K562 (cell line): ENCODE data around the gene NR5A2. TPM values are rescaled to one million over a fixed set of nuclear protein-coding genes. Genes with fewer than 3 reads are reported as not detected.

Experiments
- ATF3 ChIP-seq, 2 experiments: fragments of 450-650 bp in 1 of 2; sonication (generic) in 1 of 2; formaldehyde crosslinking in 1 of 2; IDR thresholded peaks in 1 of 2; conservative IDR thresholded peaks in 1 of 2; 2 replicates each; pipeline versions ENCODE4 v1.6.1 to v1.8.1; 2016 to 2023; ENCODE audit warnings: mild to moderate bottlenecking in 2 of 2, moderate library complexity in 2 of 2, inconsistent platforms in 1 of 2, missing genetic modification reagents in 1 of 2
- BACH1 ChIP-seq: fragments of 200-800 bp; sonication (Bioruptor generic); IDR thresholded peaks from 2 replicates; pipeline ENCODE4 v1.6.1; 2016; ENCODE audit warnings: missing genetic modification characterization, missing compliant biosample characterization
- BRD4 ChIP-seq: fragments of 200-600 bp; sonication (generic); IDR thresholded peaks from 2 replicates; pipeline ENCODE4 v1.6.1; 2017; ENCODE audit warnings: inconsistent platforms
- CTCF ChIP-seq, 3 experiments: IDR thresholded peaks in 2 of 3; conservative IDR thresholded peaks in 1 of 3; 2 replicates each; pipeline ENCODE4 v1.5.1; 2011 to 2012; ENCODE audit warnings: low read length in 3 of 3, mild to moderate bottlenecking in 3 of 3, control low read depth in 2 of 3, improper control_type of control experiment in 1 of 3, inconsistent platforms in 1 of 3, low read depth in 1 of 3, mixed read lengths in 1 of 3, moderate library complexity in 1 of 3; ENCODE audit not compliant: insufficient read depth in 2 of 3
- FOXA3 ChIP-seq, 2 experiments: fragments of 450-650 bp in 1 of 2; sonication (generic) in 1 of 2; formaldehyde crosslinking; IDR thresholded peaks in 1 of 2; conservative IDR thresholded peaks in 1 of 2; 2 replicates each; pipeline versions ENCODE4 v1.4.0 to v1.8.0; 2020 to 2022; ENCODE audit warnings: mild to moderate bottlenecking in 2 of 2, missing genetic modification reagents in 1 of 2
- FUS ChIP-seq: fragments of 200-400 bp; formaldehyde crosslinking; optimal IDR thresholded peaks from 2 replicates; pipeline ENCODE3; 2017; ENCODE audit warnings: low read depth, low read length
- GABPB1 ChIP-seq: sonication (generic); formaldehyde crosslinking; IDR thresholded peaks from 2 replicates; pipeline ENCODE4 v1.8.0; 2022; ENCODE audit warnings: mild to moderate bottlenecking, missing genetic modification reagents
- GTF2A2 ChIP-seq: IDR thresholded peaks from 2 replicates; pipeline ENCODE4 v1.6.1; 2016; ENCODE audit warnings: mild to moderate bottlenecking, missing genetic modification characterization, missing compliant biosample characterization
- HDAC2 ChIP-seq: fragments of 450-650 bp; IDR thresholded peaks from 2 replicates; pipeline ENCODE4 v1.6.1; 2016; ENCODE audit warnings: mild to moderate bottlenecking
- HDAC6 ChIP-seq: IDR thresholded peaks from 2 replicates; pipeline ENCODE4 v1.6.1; 2012; ENCODE audit warnings: low read depth, mild to moderate bottlenecking, control low read depth, inconsistent platforms, low read length, moderate library complexity
- NCOA6 ChIP-seq: fragments of 450-650 bp; IDR thresholded peaks from 2 replicates; pipeline ENCODE4 v1.6.1; 2017; ENCODE audit warnings: mild to moderate bottlenecking
- SAFB2 ChIP-seq: fragments of 200-400 bp; formaldehyde crosslinking; IDR thresholded peaks from 2 replicates; pipeline ENCODE4 v1.6.1; 2018; ENCODE audit warnings: borderline replicate concordance, low read length, low read depth, moderate library complexity; ENCODE audit not compliant: severe bottlenecking
- SLC30A9 ChIP-seq: fragments of 250-450 bp; sonication (Bioruptor Pico); IDR thresholded peaks from 2 replicates; pipeline ENCODE4 v1.8.0; 2022; ENCODE audit warnings: mild to moderate bottlenecking, moderate library complexity
- SMAD4 ChIP-seq: fragments of 250-450 bp; sonication (Bioruptor Pico); conservative IDR thresholded peaks from 2 replicates; pipeline ENCODE4 v1.8.0; 2021; ENCODE audit warnings: inconsistent platforms, mild to moderate bottlenecking, moderate library complexity
- SP2 ChIP-seq: IDR thresholded peaks from 2 replicates; pipeline ENCODE4 v1.6.1; 2011; ENCODE audit warnings: mild to moderate bottlenecking, low read depth, low read length, moderate library complexity; ENCODE audit not compliant: poor library complexity, severe bottlenecking; ENCODE audit errors: extremely low read depth
- TAF9B ChIP-seq: fragments of 450-650 bp; IDR thresholded peaks from 2 replicates; pipeline ENCODE4 v1.6.1; 2018; ENCODE audit warnings: mild to moderate bottlenecking; ENCODE audit not compliant: partially characterized antibody
- ZBTB33 ChIP-seq: sonication (generic); formaldehyde crosslinking; IDR thresholded peaks from 2 replicates; pipeline ENCODE4 v1.8.1; 2023; ENCODE audit warnings: mild to moderate bottlenecking, missing genetic modification reagents
- ZC3H4 ChIP-seq: sonication (generic); formaldehyde crosslinking; IDR thresholded peaks from 2 replicates; pipeline ENCODE4 v1.9.0; 2021; ENCODE audit warnings: missing genetic modification reagents, borderline replicate concordance
- ZEB2 ChIP-seq: fragments of 450-650 bp; IDR thresholded peaks from 2 replicates; pipeline ENCODE4 v1.6.1; 2016
- ZNF121 ChIP-seq: sonication (generic); formaldehyde crosslinking; conservative IDR thresholded peaks from 2 replicates; pipeline ENCODE4 v1.8.0; 2022; ENCODE audit warnings: missing genetic modification reagents
- ZNF324 ChIP-seq: fragments of 250-450 bp; sonication (Bioruptor Pico); IDR thresholded peaks from 2 replicates; pipeline ENCODE4 v1.4.0; 2020; ENCODE audit warnings: mild to moderate bottlenecking
- ZNF717 ChIP-seq: fragments of 250-450 bp; sonication (Bioruptor Pico); IDR thresholded peaks from 2 replicates; pipeline ENCODE4 v1.5.0; 2021
- ZNF764 ChIP-seq: fragments of 250-450 bp; sonication (Bioruptor Pico); IDR thresholded peaks from 2 replicates; pipeline ENCODE4 v1.4.0; 2020; ENCODE audit warnings: low read depth, mild to moderate bottlenecking, moderate library complexity
- ZSCAN32 ChIP-seq: fragments of 450-650 bp; formaldehyde crosslinking; IDR thresholded peaks from 2 replicates; pipeline ENCODE4 v1.4.0; 2020; ENCODE audit warnings: mild to moderate bottlenecking, moderate library complexity
- polyA plus RNA-seq, 8 experiments: library from polyadenylated mRNA; depleted of rRNA in 4 of 8; stranded (reverse) in 5 of 8; unstranded in 3 of 8; fragments of >200 nt; fragmentation: Nextera tagmentation in 2 of 8; fragmentation: Illumina TruSeq in 1 of 8; extraction: Ambion mirVana in 2 of 8; extraction: Trizol in 1 of 8; gene quantifications; 2 replicates each; pipeline versions ENCODE4 v1.2.1 to v1.2.3, GENCODE V29; 2011 to 2014; ENCODE audit warnings: inconsistent platforms in 1 of 8, missing spikeins in 1 of 8
- total RNA-seq, 7 experiments: library from RNA; depleted of rRNA in 6 of 7; stranded (reverse); fragments of >200 nt in 6 of 7; fragmentation: Illumina TruSeq in 2 of 7; extraction: Trizol in 2 of 7; gene quantifications; 2 replicates each; pipeline versions ENCODE4 v1.2.1 to v1.2.3, GENCODE V29; 2011 to 2021; ENCODE audit warnings: low replicate concordance in 1 of 7

Gene NR5A2
- total and polyA plus RNA-seq, 9 of the 15 experiments (the other 6 are each of a cell fraction or from before 2014, with no cell fraction given): 0.13 to 0.40 (median 0.29) TPM

- TF ChIP-seq HDAC6: no peak
- TF ChIP-seq ZNF324 (CRISPR knock-in tag): no peak
- TF ChIP-seq CTCF (IDR thresholded peaks at IDR 0.05 in 2 of 3, conservative IDR thresholded peaks at IDR 0.05 in 1 of 3; ENCODE audit: insufficient read depth in 2 of 3, low read depth in 1 of 3, low read length in 3 of 3): no peak
- TF ChIP-seq ZSCAN32 (CRISPR knock-in tag): no peak
- no peak for TF ChIP-seq FOXA3 (CRISPR knock-in tag; conservative IDR thresholded peaks at IDR 0.05 in 1 of 2, IDR thresholded peaks at IDR 0.05 in 1 of 2)
- no peak for TF ChIP-seq ZNF764
- TF ChIP-seq BACH1 (tag): peak; percentile 79
- peak; percentile 80 for TF ChIP-seq HDAC2
- no peak for TF ChIP-seq SLC30A9 (CRISPR knock-in tag)
- TF ChIP-seq ATF3 (IDR thresholded peaks at IDR 0.05): peak; percentile 48; the same call in 1 of the 2 replicates
- no peak for TF ChIP-seq ATF3 (CRISPR knock-in tag; conservative IDR thresholded peaks at IDR 0.05)
- TF ChIP-seq ZC3H4 (CRISPR knock-in tag): no peak
- TF ChIP-seq SP2: no peak
- TF ChIP-seq ZNF717 (CRISPR knock-in tag): no peak
- no peak for TF ChIP-seq ZEB2
- no peak for TF ChIP-seq ZNF121
- TF ChIP-seq FUS: no peak
- no peak for TF ChIP-seq GTF2A2 (tag)
- no peak for TF ChIP-seq TAF9B
- no peak for TF ChIP-seq ZBTB33
- TF ChIP-seq SMAD4: peak; percentile 58
- TF ChIP-seq GABPB1 (CRISPR knock-in tag): no peak
- no peak for TF ChIP-seq SAFB2
- no peak for TF ChIP-seq BRD4
- no peak for TF ChIP-seq NCOA6
Observed at GRCh38 chr1:200226268-200226968, 198.9 kb downstream of the NR5A2 start (continued).
